ENCODE measurements around the gene DUSP15. TPM values are rescaled to one million over a fixed set of nuclear protein-coding genes. Genes with fewer than 3 reads are reported as not detected.

The DUSP15 gene
- polyA plus RNA-seq, 1 donor (not counting 4 experiments of a cell fraction or from before 2014, with no cell fraction given) = not detected

DNA sequence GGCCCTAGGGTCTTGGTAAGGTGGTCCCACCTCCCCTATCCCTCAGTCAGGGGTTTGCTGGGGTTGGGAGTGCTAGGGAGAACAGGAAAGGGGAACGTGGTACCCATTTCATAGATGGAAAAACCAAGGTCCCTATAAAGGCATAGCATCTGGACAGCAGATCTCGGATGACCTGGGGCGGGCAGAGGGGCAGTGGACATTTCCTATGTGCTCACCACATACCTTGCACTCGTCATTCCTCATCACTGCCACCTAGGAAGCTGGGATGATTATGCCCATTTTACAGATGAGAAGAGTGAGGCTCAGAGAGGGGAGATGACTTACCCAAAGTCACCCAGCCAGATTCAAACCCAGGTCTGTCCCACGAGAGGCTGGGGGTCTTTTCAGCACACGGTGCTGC is 39.1 kb downstream of the DUSP15 start:
- Histone ChIP-seq H3K27ac (ENCODE audit: control insufficient read depth, insufficient read depth, low read length) (no peak overlapping the region), H3K9me3 (ENCODE audit: control insufficient read depth, low read depth, low read length) (no peaks in the 10 kb centered on the region), H3K27me3 (ENCODE audit: control insufficient read depth, extremely low read depth, insufficient read depth, low read length) (peaks cover 9% of the 10 kb centered on the region), H3K9ac (ENCODE audit: control insufficient read depth, extremely low read depth, insufficient read depth, low read length) (no peak overlapping the region), H4K20me1 (ENCODE audit: control insufficient read depth, extremely low read depth, insufficient read depth, low read length) (no peaks in the 10 kb centered on the region), H3K4me2 (ENCODE audit: control insufficient read depth, extremely low read depth, insufficient read depth, low read depth, low read length) (no peak overlapping the region), H3K4me3 (ENCODE audit: control insufficient read depth in 2 of 3, extremely low read depth in 1 of 3, insufficient read depth in 2 of 3, low read depth in 1 of 3, low read length in 3 of 3) (no peak overlapping the region), H3K79me2 (ENCODE audit: control insufficient read depth, insufficient read depth, low read length) (no peaks in the 10 kb centered on the region), H3K9me1 (ENCODE audit: control insufficient read depth, extremely low read depth, insufficient read depth, low read length) (no peaks in the 10 kb centered on the region), H2AFZ (ENCODE audit: control insufficient read depth, low read length) (no peak overlapping the region), H3K36me3 (ENCODE audit: control insufficient read depth in 2 of 2, extremely low read depth in 1 of 2, insufficient read depth in 2 of 2, low read length in 2 of 2) (no peaks in the 10 kb centered on the region), H3K4me1 (ENCODE audit: control insufficient read depth, extremely low read depth, insufficient read depth, low read length) (peaks cover 6% of the 10 kb centered on the region)
- TF ChIP-seq, protein P1, sequence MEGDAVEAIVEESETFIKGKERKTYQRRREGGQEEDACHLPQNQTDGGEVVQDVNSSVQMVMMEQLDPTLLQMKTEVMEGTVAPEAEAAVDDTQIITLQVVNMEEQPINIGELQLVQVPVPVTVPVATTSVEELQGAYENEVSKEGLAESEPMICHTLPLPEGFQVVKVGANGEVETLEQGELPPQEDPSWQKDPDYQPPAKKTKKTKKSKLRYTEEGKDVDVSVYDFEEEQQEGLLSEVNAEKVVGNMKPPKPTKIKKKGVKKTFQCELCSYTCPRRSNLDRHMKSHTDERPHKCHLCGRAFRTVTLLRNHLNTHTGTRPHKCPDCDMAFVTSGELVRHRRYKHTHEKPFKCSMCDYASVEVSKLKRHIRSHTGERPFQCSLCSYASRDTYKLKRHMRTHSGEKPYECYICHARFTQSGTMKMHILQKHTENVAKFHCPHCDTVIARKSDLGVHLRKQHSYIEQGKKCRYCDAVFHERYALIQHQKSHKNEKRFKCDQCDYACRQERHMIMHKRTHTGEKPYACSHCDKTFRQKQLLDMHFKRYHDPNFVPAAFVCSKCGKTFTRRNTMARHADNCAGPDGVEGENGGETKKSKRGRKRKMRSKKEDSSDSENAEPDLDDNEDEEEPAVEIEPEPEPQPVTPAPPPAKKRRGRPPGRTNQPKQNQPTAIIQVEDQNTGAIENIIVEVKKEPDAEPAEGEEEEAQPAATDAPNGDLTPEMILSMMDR (optimal IDR thresholded peaks at IDR 0.05 in 1 of 3, IDR thresholded peaks at IDR 0.05 in 1 of 3, conservative IDR thresholded peaks at IDR 0.05 in 1 of 3; ENCODE audit: extremely low read depth in 1 of 3, insufficient read depth in 2 of 3, low read length in 3 of 3) = no peak
- dilution Hi-C loops (cut with MboI; ENCODE audit: extremely low pct_ligation_motif_present, low sequenced_read_pairs) = no loop called here
- FAIRE-seq = no peak
- no peak for DNase-seq (ENCODE audit: low read depth, low spot score)

DNA sequence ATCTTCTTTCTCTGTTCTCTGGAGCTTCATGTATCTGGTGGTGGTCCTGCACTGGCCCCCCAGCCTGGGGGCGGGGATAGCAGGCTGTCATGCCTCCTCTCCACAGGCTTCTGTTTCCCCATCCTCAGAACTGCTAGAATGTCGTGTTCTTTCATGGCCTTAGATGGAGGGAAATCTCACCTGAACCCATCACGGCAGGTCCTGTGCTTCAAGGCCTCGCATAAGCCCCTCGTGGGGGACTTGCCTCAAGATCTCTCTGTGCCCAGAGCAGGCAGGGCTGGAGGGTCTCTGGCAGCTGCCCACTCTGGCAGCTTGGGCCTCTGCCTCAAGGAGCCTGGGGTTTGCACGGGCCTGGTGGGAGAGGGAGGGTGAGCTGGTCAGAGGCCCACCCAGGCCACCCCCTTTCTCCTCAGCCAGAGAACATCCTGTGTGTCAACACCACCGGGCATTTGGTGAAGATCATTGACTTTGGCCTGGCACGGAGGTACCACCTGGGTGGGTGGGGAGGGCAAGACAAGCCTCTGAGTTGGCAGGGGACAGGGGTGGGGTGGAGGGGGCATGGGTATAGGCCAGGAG is 39.8 kb downstream of the DUSP15 start:
- Histone ChIP-seq H3K9ac (ENCODE audit: control insufficient read depth, extremely low read depth, insufficient read depth, low read length) (no peak overlapping the region), H2AFZ (ENCODE audit: control insufficient read depth, low read length) (no peak overlapping the region), H3K9me3 (ENCODE audit: control insufficient read depth, low read depth, low read length) (no peaks in the 10 kb centered on the region), H3K4me3 (ENCODE audit: control insufficient read depth in 2 of 3, extremely low read depth in 1 of 3, insufficient read depth in 2 of 3, low read depth in 1 of 3, low read length in 3 of 3) (no peak overlapping the region), H3K79me2 (ENCODE audit: control insufficient read depth, insufficient read depth, low read length) (no peaks in the 10 kb centered on the region), H3K27ac (ENCODE audit: control insufficient read depth, insufficient read depth, low read length) (no peak overlapping the region), H3K4me1 (ENCODE audit: control insufficient read depth, extremely low read depth, insufficient read depth, low read length) (no peaks in the 10 kb centered on the region), H4K20me1 (ENCODE audit: control insufficient read depth, extremely low read depth, insufficient read depth, low read length) (no peaks in the 10 kb centered on the region), H3K36me3 (ENCODE audit: control insufficient read depth in 2 of 2, extremely low read depth in 1 of 2, insufficient read depth in 2 of 2, low read length in 2 of 2) (no peaks in the 10 kb centered on the region), H3K4me2 (ENCODE audit: control insufficient read depth, extremely low read depth, insufficient read depth, low read depth, low read length) (no peak overlapping the region), H3K9me1 (ENCODE audit: control insufficient read depth, extremely low read depth, insufficient read depth, low read length) (no peaks in the 10 kb centered on the region), H3K27me3 (ENCODE audit: control insufficient read depth, extremely low read depth, insufficient read depth, low read length) (peaks cover 9% of the 10 kb centered on the region)
- dilution Hi-C loops (cut with MboI; ENCODE audit: extremely low pct_ligation_motif_present, low sequenced_read_pairs) = no loop called here
- FAIRE-seq = no peak
- no peak for TF ChIP-seq EZH2 (IDR thresholded peaks at IDR 0.05; ENCODE audit: low read length)
- TF ChIP-seq, protein P1 (optimal IDR thresholded peaks at IDR 0.05 in 1 of 3, IDR thresholded peaks at IDR 0.05 in 1 of 3, conservative IDR thresholded peaks at IDR 0.05 in 1 of 3; ENCODE audit: extremely low read depth in 1 of 3, insufficient read depth in 2 of 3, low read length in 3 of 3) = no peak
- DNase-seq (ENCODE audit: low read depth, low spot score) = no peak

Measured in keratinocyte (primary cell).